Progenitor cell of endocrine pancreas (in vitro differentiated cells): ENCODE data around the gene SLC25A5. TPM values are rescaled to one million over a fixed set of nuclear protein-coding genes. Genes with fewer than 3 reads are reported as not detected.
A peak's percentile ranks its signal among the peaks of the same experiment; 100 is the strongest.

Experiments
- DNase-seq: peaks from one replicate; pipeline ENCODE4 v3.0.0; 2021; ENCODE audit warnings: low spot score; ENCODE audit not compliant: unreplicated experiment
- H3K27ac Mint-ChIP-seq: 2 replicates; pipeline ENCODE4 v1.8.0; 2021; ENCODE audit warnings: mild to moderate bottlenecking, moderate library complexity, mixed read lengths
- H3K27me3 Mint-ChIP-seq: 2 replicates; pipeline ENCODE4 v1.8.0; 2021; ENCODE audit warnings: mixed read lengths
- H3K36me3 Mint-ChIP-seq: 2 replicates; pipeline ENCODE4 v1.8.0; 2022; ENCODE audit warnings: mixed read lengths; ENCODE audit not compliant: insufficient read depth
- H3K4me1 Mint-ChIP-seq: 2 replicates; pipeline ENCODE4 v1.8.0; 2021; ENCODE audit warnings: low read depth, mixed read lengths
- H3K4me3 Mint-ChIP-seq: 2 replicates; pipeline ENCODE4 v1.8.0; 2021; ENCODE audit warnings: low read depth, mild to moderate bottlenecking, moderate library complexity, mixed read lengths
- H3K9me3 Mint-ChIP-seq: 2 replicates; pipeline ENCODE4 v1.8.0; 2021; ENCODE audit warnings: low read depth, mixed read lengths
- total RNA-seq: library from RNA; stranded (reverse); gene quantifications from 2 replicates; pipeline ENCODE4 v1.2.1, GENCODE V29; 2021
- TF ChIP-seq, protein P1 (sequence below): fragments of 200-600 bp; sonication (generic); IDR thresholded peaks from one replicate; pipeline ENCODE4 v1.5.0; 2021; ENCODE audit warnings: antibody characterized with exemption, mild to moderate bottlenecking; ENCODE audit not compliant: unreplicated experiment

SLC25A5 gene
- total RNA-seq, 1 donor from 2014 or later: 224 TPM

DNA sequence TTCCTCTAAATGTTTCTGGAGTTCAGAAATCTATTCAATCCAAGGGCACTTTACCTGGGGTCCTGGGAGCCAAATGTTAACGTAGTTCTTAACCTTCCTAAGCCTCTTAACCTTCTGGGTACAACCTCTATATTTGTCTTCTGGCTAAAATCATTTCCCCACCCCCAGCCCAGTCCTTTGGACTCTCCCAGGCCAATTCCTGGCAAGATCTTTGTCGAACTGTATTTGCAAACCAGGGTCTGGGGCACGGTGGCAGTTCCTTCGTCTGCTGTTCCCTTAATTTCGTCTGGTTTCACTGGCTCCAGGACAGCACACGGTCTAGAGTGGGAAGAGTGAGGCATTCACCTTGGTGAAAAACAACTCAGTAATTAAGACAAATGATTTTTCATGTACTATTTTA lies 811 bp upstream of the SLC25A5 start:
- Mint-ChIP-seq H3K9me3 (peaks cover 6% of the 10 kb centered on the region), H3K36me3 (no peaks in the 10 kb centered on the region), H3K4me1 (peaks cover 2% of the 10 kb centered on the region), H3K27me3 (no peaks in the 10 kb centered on the region), H3K27ac (no peak overlapping the region), H3K4me3 (no peak overlapping the region)
- TF ChIP-seq, protein P1, sequence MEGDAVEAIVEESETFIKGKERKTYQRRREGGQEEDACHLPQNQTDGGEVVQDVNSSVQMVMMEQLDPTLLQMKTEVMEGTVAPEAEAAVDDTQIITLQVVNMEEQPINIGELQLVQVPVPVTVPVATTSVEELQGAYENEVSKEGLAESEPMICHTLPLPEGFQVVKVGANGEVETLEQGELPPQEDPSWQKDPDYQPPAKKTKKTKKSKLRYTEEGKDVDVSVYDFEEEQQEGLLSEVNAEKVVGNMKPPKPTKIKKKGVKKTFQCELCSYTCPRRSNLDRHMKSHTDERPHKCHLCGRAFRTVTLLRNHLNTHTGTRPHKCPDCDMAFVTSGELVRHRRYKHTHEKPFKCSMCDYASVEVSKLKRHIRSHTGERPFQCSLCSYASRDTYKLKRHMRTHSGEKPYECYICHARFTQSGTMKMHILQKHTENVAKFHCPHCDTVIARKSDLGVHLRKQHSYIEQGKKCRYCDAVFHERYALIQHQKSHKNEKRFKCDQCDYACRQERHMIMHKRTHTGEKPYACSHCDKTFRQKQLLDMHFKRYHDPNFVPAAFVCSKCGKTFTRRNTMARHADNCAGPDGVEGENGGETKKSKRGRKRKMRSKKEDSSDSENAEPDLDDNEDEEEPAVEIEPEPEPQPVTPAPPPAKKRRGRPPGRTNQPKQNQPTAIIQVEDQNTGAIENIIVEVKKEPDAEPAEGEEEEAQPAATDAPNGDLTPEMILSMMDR: no peak
- no peak for DNase-seq

GRCh38 chrX:119468551-119469312 lies 488 bp downstream of the SLC25A5 start:
- Mint-ChIP-seq H3K9me3 (no peaks in the 10 kb centered on the region), H3K4me3 (peak overlapping the region; percentile 86)

DNA sequence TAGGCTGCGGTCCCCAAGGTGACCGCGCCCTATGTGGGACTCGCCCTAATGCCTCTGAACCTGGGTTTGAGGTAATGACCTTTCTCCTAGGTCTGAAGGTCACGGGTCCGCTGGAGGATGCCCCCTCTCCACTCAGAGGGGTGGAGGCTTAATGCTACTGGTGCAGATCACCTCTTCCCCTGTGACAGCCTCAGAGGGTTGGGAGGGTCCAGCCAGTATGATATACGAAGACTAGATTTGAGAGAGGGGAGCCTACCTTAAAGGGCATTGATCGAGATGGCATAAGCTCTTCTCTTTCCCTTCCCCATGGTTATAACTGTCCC lies 1.0 kb downstream of the SLC25A5 start:
- TF ChIP-seq, protein P1: no peak
- Mint-ChIP-seq H3K4me3 (peak overlapping the region; percentile 71), H3K4me1 (peaks cover 2% of the 10 kb centered on the region), H3K27ac (peak overlapping the region; percentile 59), H3K36me3 (no peaks in the 10 kb centered on the region), H3K9me3 (no peaks in the 10 kb centered on the region), H3K27me3 (no peaks in the 10 kb centered on the region)
- DNase-seq: no peak

More at GRCh38 chrX:119468551-119469312, 488 bp downstream of the SLC25A5 start:
- TF ChIP-seq, protein P1: peak; percentile 68
- H3K36me3 Mint-ChIP-seq: no peaks in the 10 kb centered on the region
- DNase-seq: peak; percentile 77
- peaks cover 2% of the 10 kb centered on the region for H3K4me1 Mint-ChIP-seq
- H3K27me3 Mint-ChIP-seq: no peaks in the 10 kb centered on the region
- H3K27ac Mint-ChIP-seq: peak overlapping the region; percentile 82

DNA sequence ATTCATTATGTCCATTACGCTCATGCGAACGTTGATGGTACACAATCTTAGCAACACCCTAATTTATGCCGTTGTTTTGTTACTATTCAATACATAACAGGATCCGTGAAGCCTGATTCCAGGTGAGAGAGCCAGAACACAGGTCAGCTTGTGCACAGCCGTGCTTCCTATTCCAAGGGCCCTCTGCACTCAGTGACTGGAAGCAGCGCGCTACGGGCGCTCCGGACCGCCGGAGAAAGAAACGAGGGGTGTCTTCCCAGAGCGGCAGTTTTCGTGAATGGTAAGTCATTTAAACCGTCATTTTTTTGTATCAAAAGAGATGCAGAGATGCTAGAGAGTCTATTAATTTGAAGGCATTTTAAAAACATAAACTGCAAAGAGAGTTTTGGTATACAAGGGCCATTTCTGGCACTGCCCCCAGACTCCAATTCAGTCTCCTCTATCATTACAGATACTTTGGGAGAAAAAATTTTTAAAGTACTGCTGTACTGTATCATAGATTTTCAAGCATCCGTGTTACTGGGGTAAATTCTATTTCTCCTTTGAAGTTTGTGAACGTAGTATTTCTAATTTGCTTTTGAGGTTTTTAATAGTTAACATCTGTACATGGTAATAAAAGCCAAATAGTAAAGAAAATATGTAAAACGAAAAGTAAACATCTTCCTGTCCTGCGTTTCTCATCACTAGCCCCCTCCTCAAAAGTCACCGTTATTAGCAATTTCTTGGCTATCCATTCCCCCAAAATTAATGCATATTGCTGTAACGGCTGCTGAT lies 6.6 kb downstream of the SLC25A5 start:
- H3K4me1 Mint-ChIP-seq: peaks cover 14% of the 10 kb centered on the region
- no peak for DNase-seq
- TF ChIP-seq, protein P1: no peak
- no peak overlapping the region for H3K27ac Mint-ChIP-seq
- H3K27me3 Mint-ChIP-seq: no peaks in the 10 kb centered on the region
- peaks cover 4% of the 10 kb centered on the region for H3K9me3 Mint-ChIP-seq
- H3K36me3 Mint-ChIP-seq: no peaks in the 10 kb centered on the region
- H3K4me3 Mint-ChIP-seq: no peak overlapping the region

DNA sequence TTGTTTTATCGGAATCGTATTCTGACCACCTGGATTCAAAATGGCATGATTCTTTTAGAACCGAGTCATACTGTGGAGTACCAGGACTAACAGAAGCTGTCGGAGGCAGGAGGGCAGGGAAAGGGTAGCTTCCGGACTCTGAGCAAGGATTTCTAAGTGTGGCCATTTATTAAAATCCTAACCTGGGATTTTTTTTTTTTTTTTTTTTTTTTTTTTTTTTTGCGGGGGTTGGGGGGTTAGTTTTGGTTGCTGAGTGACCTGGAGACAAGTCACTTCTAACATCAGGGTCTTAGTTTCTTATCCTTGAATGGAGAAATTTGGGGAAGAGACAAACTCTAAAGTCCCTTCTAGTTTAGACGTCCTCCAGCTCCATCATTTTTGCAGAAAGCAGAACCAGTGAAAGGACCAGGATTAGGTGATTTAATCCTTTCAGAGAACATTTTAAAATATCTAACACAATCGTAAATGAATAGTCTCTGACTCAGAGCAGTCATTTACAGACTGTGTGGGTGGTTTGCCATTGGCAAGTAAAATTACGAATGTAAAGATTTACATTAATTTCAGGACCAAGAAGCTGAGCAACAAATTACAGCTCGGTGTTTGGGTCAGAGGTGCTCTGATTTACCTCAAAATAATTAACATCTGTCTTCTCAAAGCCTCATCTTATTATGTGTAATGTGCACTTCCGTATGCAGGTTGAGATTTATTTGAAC lies 7.3 kb downstream of the SLC25A5 start:
- no peak for DNase-seq
- peaks cover 8% of the 10 kb centered on the region for H3K9me3 Mint-ChIP-seq
- TF ChIP-seq, protein P1: no peak
- no peak overlapping the region for H3K4me3 Mint-ChIP-seq
- no peak overlapping the region for H3K27ac Mint-ChIP-seq
- H3K36me3 Mint-ChIP-seq: no peaks in the 10 kb centered on the region
- H3K27me3 Mint-ChIP-seq: no peaks in the 10 kb centered on the region
- H3K4me1 Mint-ChIP-seq: peaks cover 14% of the 10 kb centered on the region
